Sigmoid colon (tissue), 7 donors: Measurements from ENCODE around the gene GREB1. TPM values are rescaled to one million over a fixed set of nuclear protein-coding genes. Genes with fewer than 3 reads are reported as not detected.

Experiments used
- DNase-seq: peaks from one replicate; pipeline ENCODE4 v3.0.0-alpha.2; 2019
- H3K27ac ChIP-seq, 4 donors: fragments of 200-600 bp; sonication (generic); one replicate each; pipeline ENCODE4 v1.5.1; 2016 to 2019; ENCODE audit warnings: mild to moderate bottlenecking in 1 of 4
- H3K27me3 ChIP-seq, 3 donors: fragments of 200-600 bp; sonication (generic); one replicate each; pipeline ENCODE4 v1.5.1; 2019; ENCODE audit warnings: mild to moderate bottlenecking in 1 of 3
- H3K36me3 ChIP-seq, 4 donors: fragments of 200-600 bp; sonication (generic); one replicate each; pipeline ENCODE4 v1.5.1; 2016 to 2019
- H3K4me1 ChIP-seq, 4 donors: fragments of 200-600 bp; sonication (generic); one replicate each; pipeline ENCODE4 v1.5.1; 2017 to 2019
- H3K4me3 ChIP-seq, 4 donors: fragments of 200-600 bp; sonication (generic); one replicate each; pipeline ENCODE4 v1.5.1; 2017 to 2019; ENCODE audit warnings: mild to moderate bottlenecking in 2 of 4, moderate library complexity in 1 of 4
- H3K9me3 ChIP-seq, 4 donors: fragments of 200-600 bp in 3 of 4; sonication (generic) in 3 of 4; one replicate each; pipeline versions ENCODE4 v1.5.1 to v1.6.1; 2013 to 2019
- EP300 ChIP-seq, 4 donors: sonication (generic); formaldehyde crosslinking; IDR thresholded peaks; one replicate each; pipeline ENCODE4 v1.6.1; 2017; ENCODE audit warnings: antibody characterized with exemption in 4 of 4
- POLR2A ChIP-seq, 2 donors: fragments of 450-650 bp; IDR thresholded peaks; one replicate each; pipeline ENCODE4 v1.6.1; 2016; ENCODE audit warnings: antibody characterized with exemption in 2 of 2, mild to moderate bottlenecking in 2 of 2, moderate library complexity in 2 of 2
- POLR2AphosphoS5 ChIP-seq, 4 donors: sonication (generic); formaldehyde crosslinking; IDR thresholded peaks; one replicate each; pipeline ENCODE4 v1.6.1; 2017; ENCODE audit warnings: antibody characterized with exemption in 4 of 4
- WGBS, 2 donors: extraction: QIAGEN DNeasy Blood & Tissue Kit; methylation state at CpG; one replicate each; pipeline ENCODE4 v1.1.7; 2013; 5-methylcytosine and 5-hydroxymethylcytosine counted together
- intact Hi-C: fragments of 100-400 bp; cut with DNase I; formaldehyde crosslinking; loops from one replicate; pipeline ENCODE4 v1.15.1; 2023
- polyA plus RNA-seq, 3 donors: library from polyadenylated mRNA; stranded (reverse); fragments of 200-250 nt; gene quantifications; one replicate each; pipeline ENCODE4 v1.2.3, GENCODE V29; 2013
- total RNA-seq, 4 donors: library from RNA; depleted of rRNA; stranded (reverse); fragments of >200 nt; gene quantifications; one replicate each; pipeline ENCODE4 v1.1.0, GENCODE V29; 2016
- TF ChIP-seq, protein P1 (sequence below), 4 experiments: fragments of 450-650 bp in 3 of 4; fragments of 200-600 bp in 1 of 4; IDR thresholded peaks; one replicate each; pipeline ENCODE4 v1.5.1; 2016 to 2019; ENCODE audit warnings: antibody characterized with exemption in 4 of 4, mild to moderate bottlenecking in 3 of 4, moderate library complexity in 2 of 4
- donor health status: healthy with polysubstance abuse.
- donor health status: Bipolar disorder and iron deficiency.
- donor health status: healthy.

The GREB1 gene
- total and polyA plus RNA-seq, 7 donors: 0.28 to 2.5 (median 1.1) TPM; not detected in 1

DNA sequence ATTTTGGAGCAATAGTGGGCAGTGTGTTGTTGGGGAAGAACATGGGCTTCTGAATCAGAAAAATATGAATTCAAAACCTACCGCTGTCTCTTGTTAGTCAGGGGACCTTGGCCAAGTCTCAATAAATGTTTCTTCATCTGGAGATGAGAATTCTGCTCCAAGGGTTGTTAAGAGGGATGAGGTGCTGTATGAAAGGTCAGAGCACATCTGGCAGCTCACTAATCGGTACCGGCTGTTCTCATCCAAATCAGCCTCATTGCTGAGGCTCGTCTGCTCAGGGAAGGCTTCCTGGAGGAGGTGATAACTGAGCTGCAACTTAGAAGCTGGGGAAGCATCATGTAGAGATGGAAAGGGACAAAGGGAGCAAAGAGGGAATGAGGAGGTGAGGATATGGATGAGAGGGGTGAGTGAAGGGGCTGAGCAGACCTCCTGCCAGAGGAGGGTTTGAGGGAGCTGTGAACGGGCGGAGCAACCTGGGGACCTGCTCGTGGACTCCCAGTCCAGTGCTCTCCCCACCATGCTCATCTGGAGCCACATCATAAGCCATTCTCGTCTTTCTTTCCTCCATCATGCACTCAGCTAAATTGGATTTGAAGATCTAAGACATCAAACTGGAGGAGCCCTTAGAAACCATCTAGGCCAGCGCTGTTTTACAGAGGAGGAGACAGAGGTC lies 47.4 kb downstream of the GREB1 start:
- no peaks in the 10 kb centered on the region for H3K36me3 ChIP-seq
- intact Hi-C loops: loop anchor here (5.0 kb wide), 1 partner anchor 449 kb away; a partner anchor contains a TSS
- H3K9me3 ChIP-seq: no peaks in the 10 kb centered on the region
- H3K27ac ChIP-seq: no peak overlapping the region
- TF ChIP-seq POLR2A (IDR thresholded peaks at IDR 0.05) (no peak), EP300 (IDR thresholded peaks at IDR 0.05) (no peak), POLR2AphosphoS5 (IDR thresholded peaks at IDR 0.05) (no peak)
- TF ChIP-seq, protein P1, sequence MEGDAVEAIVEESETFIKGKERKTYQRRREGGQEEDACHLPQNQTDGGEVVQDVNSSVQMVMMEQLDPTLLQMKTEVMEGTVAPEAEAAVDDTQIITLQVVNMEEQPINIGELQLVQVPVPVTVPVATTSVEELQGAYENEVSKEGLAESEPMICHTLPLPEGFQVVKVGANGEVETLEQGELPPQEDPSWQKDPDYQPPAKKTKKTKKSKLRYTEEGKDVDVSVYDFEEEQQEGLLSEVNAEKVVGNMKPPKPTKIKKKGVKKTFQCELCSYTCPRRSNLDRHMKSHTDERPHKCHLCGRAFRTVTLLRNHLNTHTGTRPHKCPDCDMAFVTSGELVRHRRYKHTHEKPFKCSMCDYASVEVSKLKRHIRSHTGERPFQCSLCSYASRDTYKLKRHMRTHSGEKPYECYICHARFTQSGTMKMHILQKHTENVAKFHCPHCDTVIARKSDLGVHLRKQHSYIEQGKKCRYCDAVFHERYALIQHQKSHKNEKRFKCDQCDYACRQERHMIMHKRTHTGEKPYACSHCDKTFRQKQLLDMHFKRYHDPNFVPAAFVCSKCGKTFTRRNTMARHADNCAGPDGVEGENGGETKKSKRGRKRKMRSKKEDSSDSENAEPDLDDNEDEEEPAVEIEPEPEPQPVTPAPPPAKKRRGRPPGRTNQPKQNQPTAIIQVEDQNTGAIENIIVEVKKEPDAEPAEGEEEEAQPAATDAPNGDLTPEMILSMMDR (IDR thresholded peaks at IDR 0.05): no peak
- no peaks in the 10 kb centered on the region for H3K27me3 ChIP-seq
- H3K4me3 ChIP-seq: no peak overlapping the region
- DNase-seq: no peak
- H3K4me1 ChIP-seq: peaks cover 0 to 10% (median 0%) of the 10 kb centered on the region in 4 donors
- 94 to 95% methylated on average over 9 of the region's 9 CpGs for WGBS, 2 donors

DNA sequence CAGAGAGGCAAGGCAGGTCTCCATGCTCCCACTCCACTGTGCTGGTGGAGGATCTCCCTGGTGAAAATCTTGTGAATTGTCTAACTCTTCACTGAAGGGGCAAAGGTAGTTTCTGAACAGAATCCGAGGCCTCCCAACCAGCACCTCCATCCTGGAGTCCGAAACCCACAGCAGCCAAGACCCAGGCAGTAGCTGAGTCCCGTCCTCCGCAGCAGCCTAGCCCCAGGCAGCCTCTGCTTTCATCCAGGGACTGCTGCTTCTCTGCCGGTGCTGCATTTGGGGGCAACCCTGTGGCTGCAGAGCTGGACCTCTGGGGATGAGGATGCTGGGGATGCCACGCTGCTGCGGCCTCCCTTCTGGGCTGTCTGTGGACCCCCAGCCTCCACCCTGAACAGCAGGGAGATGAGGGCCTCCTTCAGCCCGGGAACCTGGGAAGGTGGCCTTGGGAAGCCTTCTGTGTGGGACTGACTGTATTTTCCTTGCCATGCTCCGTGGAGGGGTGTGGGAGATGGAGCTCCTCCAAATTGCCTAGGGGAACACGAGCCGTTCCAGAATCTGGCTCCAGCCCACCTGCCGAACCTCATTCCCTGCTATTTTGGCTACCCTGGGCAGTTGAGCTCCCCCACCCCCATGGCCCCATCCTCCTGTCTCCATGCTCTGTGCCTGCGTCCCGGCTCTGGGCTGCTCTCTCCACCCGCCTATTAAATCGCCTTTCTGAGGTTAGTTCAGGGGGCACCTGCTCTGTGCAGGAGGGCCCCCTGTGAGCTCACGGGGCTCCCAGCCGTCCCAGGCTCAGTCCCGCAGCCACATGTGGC lies 48.2 kb downstream of the GREB1 start:
- Histone ChIP-seq H3K36me3 (no peaks in the 10 kb centered on the region), H3K9me3 (no peaks in the 10 kb centered on the region), H3K4me1 (peaks cover 0 to 10% (median 0%) of the 10 kb centered on the region in 4 donors), H3K27ac (peak overlapping the region in 1 of 4 donors; percentile 59), H3K27me3 (no peaks in the 10 kb centered on the region), H3K4me3 (no peak overlapping the region)
- intact Hi-C loops: loop anchor here (1.0 to 5.0 kb wide), 2 partner anchors 104 to 450 kb away; a partner anchor contains a TSS
- WGBS, 2 donors: 87% methylated on average over 19 of the region's 19 CpGs
- TF ChIP-seq POLR2AphosphoS5 (IDR thresholded peaks at IDR 0.05): no peak
- TF ChIP-seq POLR2A (IDR thresholded peaks at IDR 0.05): no peak
- TF ChIP-seq, protein P1 (IDR thresholded peaks at IDR 0.05): no peak
- DNase-seq: peak; percentile 53

DNA sequence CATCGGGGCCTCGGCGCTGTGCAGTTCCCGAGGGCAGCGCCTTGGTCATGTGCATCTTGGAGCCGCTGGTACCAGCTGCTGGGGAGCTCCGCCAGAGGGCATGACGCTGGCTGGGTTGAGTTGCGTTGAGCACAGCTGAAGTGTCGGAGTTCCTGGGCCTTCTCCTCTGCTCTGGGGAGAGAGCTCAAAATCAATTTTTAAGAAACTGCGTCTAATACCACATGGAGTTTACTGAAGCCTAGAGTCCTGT lies 48.7 kb downstream of the GREB1 start:
- intact Hi-C loops: loop anchor here (1.0 to 5.0 kb wide), 2 partner anchors 104 to 450 kb away; a partner anchor contains a TSS
- Histone ChIP-seq H3K27ac (peak overlapping the region in 1 of 4 donors; percentile 59), H3K4me1 (peaks cover 0 to 10% (median 0%) of the 10 kb centered on the region in 4 donors)

DNA sequence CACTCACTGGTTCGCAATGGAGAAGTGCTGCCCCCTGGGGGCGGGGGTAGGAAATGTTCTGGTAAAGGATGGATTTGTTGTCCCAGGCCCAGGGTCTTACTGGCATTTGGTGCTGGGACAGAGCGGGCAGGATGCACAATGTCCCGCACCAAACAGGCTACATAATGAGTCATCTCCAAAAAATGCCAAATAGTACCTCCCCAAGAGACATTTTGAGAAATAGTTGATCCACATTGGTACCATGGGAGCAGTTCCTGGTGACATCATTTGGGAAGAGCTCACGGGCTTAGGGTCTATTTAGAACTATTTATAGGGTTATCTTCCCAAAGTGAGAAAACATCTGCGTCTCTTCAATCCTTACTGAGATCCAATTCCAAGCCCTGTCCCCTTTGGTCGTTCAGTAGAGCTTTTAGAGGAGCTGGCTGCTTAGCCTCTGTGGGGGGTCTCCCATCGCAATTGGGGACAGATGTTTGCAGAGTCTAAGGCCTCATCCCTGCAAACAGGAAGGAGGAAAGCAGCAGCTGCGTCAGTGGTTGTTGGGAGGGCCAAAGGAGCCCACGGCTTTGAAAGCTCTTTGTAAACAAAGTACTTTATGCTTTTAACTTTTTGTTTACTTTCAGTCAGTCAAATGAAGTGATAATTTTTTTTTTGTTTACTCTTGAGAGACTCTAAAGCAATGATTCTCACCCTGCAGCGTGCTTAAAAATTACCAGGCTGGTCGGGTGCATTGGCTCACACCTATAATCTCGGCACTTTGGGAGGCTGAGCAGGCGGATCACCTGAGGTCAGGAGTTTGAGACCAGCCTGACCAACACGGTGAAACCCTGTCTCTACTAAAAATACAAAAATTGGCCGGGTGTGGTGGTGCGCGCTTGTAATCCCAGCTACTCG lies 49.3 kb downstream of the GREB1 start:
- no peaks in the 10 kb centered on the region for H3K36me3 ChIP-seq
- no peaks in the 10 kb centered on the region for H3K9me3 ChIP-seq
- no peak overlapping the region for H3K4me3 ChIP-seq
- no peaks in the 10 kb centered on the region for H3K27me3 ChIP-seq
- peaks cover 0 to 10% (median 0%) of the 10 kb centered on the region in 4 donors for H3K4me1 ChIP-seq
- TF ChIP-seq POLR2AphosphoS5 (IDR thresholded peaks at IDR 0.05) (no peak), EP300 (IDR thresholded peaks at IDR 0.05) (no peak), POLR2A (IDR thresholded peaks at IDR 0.05) (no peak)
- TF ChIP-seq, protein P1 (IDR thresholded peaks at IDR 0.05): peak in 3 of 4 experiments; percentile 56 to 65 (median 61)
- WGBS, 2 donors: 15 to 39% methylated on average over 19 of the region's 19 CpGs
- intact Hi-C loops: loop anchor here (1.0 to 5.0 kb wide), 2 partner anchors 105 to 451 kb away; a partner anchor contains a TSS
- DNase-seq: peak; percentile 77
- H3K27ac ChIP-seq: peak overlapping the region in 2 of 4 donors; percentile 20 to 59

More for the DNA sequence above, 48.7 kb downstream of the GREB1 start:
- TF ChIP-seq EP300 (IDR thresholded peaks at IDR 0.05) (no peak), POLR2AphosphoS5 (IDR thresholded peaks at IDR 0.05) (no peak), POLR2A (IDR thresholded peaks at IDR 0.05) (no peak)
- TF ChIP-seq, protein P1 (IDR thresholded peaks at IDR 0.05): no peak
- Histone ChIP-seq H3K27me3 (no peaks in the 10 kb centered on the region), H3K9me3 (no peaks in the 10 kb centered on the region), H3K36me3 (no peaks in the 10 kb centered on the region), H3K4me3 (no peak overlapping the region)
- WGBS, 2 donors: 69 to 73% methylated on average over 11 of the region's 11 CpGs
- no peak for DNase-seq
